Stimulated activated CD4-positive, alpha-beta T cell treated with anti-CD3 and anti-CD28 coated beads, Interleukin-4, amount 100 ng/mL, for 1 hour (primary cell): ENCODE measurements around the gene AGBL2.

Source experiments
- DNase-seq: peaks from one replicate; pipeline ENCODE4 v3.0.0-alpha.2; 2020

The AGBL2 gene

GRCh38 chr11:47626234-47626633 lies 88.9 kb downstream of the AGBL2 start:
- DNase-seq: no peak

GRCh38 chr11:47620836-47621378 lies 94.3 kb downstream of the AGBL2 start:
- no peak for DNase-seq

- DNase-seq: no peak
Measured at GRCh38 chr11:47617417-47617809, 97.8 kb downstream of the AGBL2 start.

GRCh38 chr11:47616726-47617416 lies 98.3 kb downstream of the AGBL2 start:
- DNase-seq: no peak

DNA sequence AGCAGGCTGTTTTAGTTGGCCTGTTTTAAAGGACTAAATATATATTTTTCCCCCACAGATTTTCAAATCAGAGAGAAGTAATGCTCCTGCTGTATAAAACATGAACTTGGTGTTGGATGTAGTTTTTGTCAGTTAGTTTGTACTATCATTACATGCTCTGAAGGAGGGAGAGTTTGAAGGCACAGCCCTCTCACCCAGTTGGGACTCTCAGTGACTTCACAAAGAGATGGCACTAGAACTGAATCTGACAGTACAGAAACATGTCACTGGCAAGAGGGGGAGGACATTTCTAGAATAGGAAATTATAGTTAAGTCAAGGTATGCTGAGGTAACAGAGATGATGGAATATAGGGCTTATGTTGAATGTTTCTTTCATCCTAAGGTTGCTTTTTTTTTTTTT lies 99.9 kb downstream of the AGBL2 start:
- no peak for DNase-seq

- no peak for DNase-seq
Measured at GRCh38 chr11:47611348-47611794, 103.8 kb downstream of the AGBL2 start.

- no peak for DNase-seq
Measured at GRCh38 chr11:47609675-47610074, 105.5 kb downstream of the AGBL2 start.
